Body of pancreas (tissue), 4 donors: ENCODE data around the gene SSR1.

ENCODE experiments used
- POLR2A ChIP-seq, 3 donors: fragments of 450-650 bp; IDR thresholded peaks; one replicate each; pipeline ENCODE4 v1.6.1; 2016; ENCODE audit warnings: antibody characterized with exemption in 3 of 3, mild to moderate bottlenecking in 2 of 3
- TF ChIP-seq, protein P1 (sequence below), 7 experiments: fragments of 450-650 bp in 4 of 7; fragments of 200-600 bp in 3 of 7; sonication (generic) in 3 of 7; IDR thresholded peaks; one replicate each; pipeline ENCODE4 v1.5.1; 2016 to 2019; ENCODE audit warnings: antibody characterized with exemption in 7 of 7

- TF ChIP-seq, protein P1, sequence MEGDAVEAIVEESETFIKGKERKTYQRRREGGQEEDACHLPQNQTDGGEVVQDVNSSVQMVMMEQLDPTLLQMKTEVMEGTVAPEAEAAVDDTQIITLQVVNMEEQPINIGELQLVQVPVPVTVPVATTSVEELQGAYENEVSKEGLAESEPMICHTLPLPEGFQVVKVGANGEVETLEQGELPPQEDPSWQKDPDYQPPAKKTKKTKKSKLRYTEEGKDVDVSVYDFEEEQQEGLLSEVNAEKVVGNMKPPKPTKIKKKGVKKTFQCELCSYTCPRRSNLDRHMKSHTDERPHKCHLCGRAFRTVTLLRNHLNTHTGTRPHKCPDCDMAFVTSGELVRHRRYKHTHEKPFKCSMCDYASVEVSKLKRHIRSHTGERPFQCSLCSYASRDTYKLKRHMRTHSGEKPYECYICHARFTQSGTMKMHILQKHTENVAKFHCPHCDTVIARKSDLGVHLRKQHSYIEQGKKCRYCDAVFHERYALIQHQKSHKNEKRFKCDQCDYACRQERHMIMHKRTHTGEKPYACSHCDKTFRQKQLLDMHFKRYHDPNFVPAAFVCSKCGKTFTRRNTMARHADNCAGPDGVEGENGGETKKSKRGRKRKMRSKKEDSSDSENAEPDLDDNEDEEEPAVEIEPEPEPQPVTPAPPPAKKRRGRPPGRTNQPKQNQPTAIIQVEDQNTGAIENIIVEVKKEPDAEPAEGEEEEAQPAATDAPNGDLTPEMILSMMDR (IDR thresholded peaks at IDR 0.05): no peak
- no peak for TF ChIP-seq POLR2A (IDR thresholded peaks at IDR 0.05)
These were observed 12.8 kb upstream of the SSR1 start for GRCh38 chr6:7325750-7326149.
